Measurements from ENCODE around the gene LRRC58. TPM values are rescaled to one million over a fixed set of nuclear protein-coding genes. Genes with fewer than 3 reads are reported as not detected.
"Not testable (repeated sequence)": the region's sequence is repeated elsewhere in the genome, so short reads cannot be mapped to it uniquely, and the experiment has no call there.

LRRC58 gene
- total and polyA plus RNA-seq, 12 donors: 5.8 to 80.4 (median 40.8) TPM

GRCh38 chr3:120393761-120394160, 44.6 kb upstream of the LRRC58 start:
- H3K36me3 ChIP-seq (replicated peaks in 1 of 2): peaks cover 0 to 51% of the 10 kb centered on the region in 2 donors
- DNase-seq: no peak

GRCh38 chr3:120393243-120393642, 44.1 kb upstream of the LRRC58 start:
- no peak for TF ChIP-seq CTCF (IDR thresholded peaks at IDR 0.05)
- TF ChIP-seq POLR2A (IDR thresholded peaks at IDR 0.05): no peak
- intact Hi-C loops (cut with DNase I): no loop called here
- no peak overlapping the region for H3K27ac ChIP-seq
- H3K36me3 ChIP-seq (replicated peaks in 1 of 2): peaks cover 0 to 46% of the 10 kb centered on the region in 2 donors
- WGBS, 4 donors: 65 to 87% (median 74%) methylated on average over 4 of the region's 4 CpGs
- no peak for DNase-seq
- H3K9me3 ChIP-seq (replicated peaks in 1 of 3): no peaks in the 10 kb centered on the region
- no peaks in the 10 kb centered on the region for H3K27me3 ChIP-seq
- H3K4me3 ChIP-seq: no peak overlapping the region
- H3K4me1 ChIP-seq (replicated peaks in 1 of 2): no peaks in the 10 kb centered on the region

More at GRCh38 chr3:120393761-120394160, 44.6 kb upstream of the LRRC58 start:
- intact Hi-C loops (cut with DNase I): no loop called here
- Histone ChIP-seq H3K27me3 (no peaks in the 10 kb centered on the region), H3K4me1 (replicated peaks in 1 of 2) (no peaks in the 10 kb centered on the region), H3K27ac (no peak overlapping the region), H3K9me3 (replicated peaks in 1 of 3) (no peaks in the 10 kb centered on the region), H3K4me3 (no peak overlapping the region)
- TF ChIP-seq CTCF (IDR thresholded peaks at IDR 0.05): no peak
- no peak for TF ChIP-seq POLR2A (IDR thresholded peaks at IDR 0.05)
- 90 to 99% (median 97%) methylated on average over 2 of the region's 2 CpGs for WGBS, 4 donors

GRCh38 chr3:120382941-120383447, 33.8 kb upstream of the LRRC58 start:
- 73 to 87% (median 82%) methylated on average over 2 of the region's 2 CpGs for WGBS, 4 donors

GRCh38 chr3:120381503-120381902, 32.3 kb upstream of the LRRC58 start:
- Histone ChIP-seq H3K27ac (no peak overlapping the region), H3K4me3 (no peak overlapping the region), H3K36me3 (replicated peaks in 1 of 2) (no peaks in the 10 kb centered on the region), H3K9me3 (replicated peaks in 1 of 3) (no peaks in the 10 kb centered on the region), H3K4me1 (replicated peaks in 1 of 2) (no peaks in the 10 kb centered on the region), H3K27me3 (no peaks in the 10 kb centered on the region)
- 79 to 92% (median 89%) methylated on average over 2 of the region's 2 CpGs for WGBS, 4 donors
- DNase-seq: no peak
- TF ChIP-seq CTCF (IDR thresholded peaks at IDR 0.05): no peak
- no peak for TF ChIP-seq POLR2A (IDR thresholded peaks at IDR 0.05)
- intact Hi-C loops (cut with DNase I): no loop called here

More at GRCh38 chr3:120382941-120383447, 33.8 kb upstream of the LRRC58 start:
- intact Hi-C loops (cut with DNase I): no loop called here
- H3K27ac ChIP-seq: no peak overlapping the region
- H3K9me3 ChIP-seq (replicated peaks in 1 of 3): no peaks in the 10 kb centered on the region
- no peaks in the 10 kb centered on the region for H3K27me3 ChIP-seq
- no peaks in the 10 kb centered on the region for H3K4me1 ChIP-seq (replicated peaks in 1 of 2)
- TF ChIP-seq CTCF (IDR thresholded peaks at IDR 0.05) (no peak), POLR2A (IDR thresholded peaks at IDR 0.05) (no peak)
- H3K4me3 ChIP-seq: no peak overlapping the region
- H3K36me3 ChIP-seq (replicated peaks in 1 of 2): no peaks in the 10 kb centered on the region
- DNase-seq: no peak

- H3K27ac ChIP-seq; H3K4me1 ChIP-seq (replicated peaks in 1 of 2); H3K4me3 ChIP-seq; intact Hi-C loops (cut with DNase I); H3K27me3 ChIP-seq; H3K9me3 ChIP-seq (replicated peaks in 1 of 3); H3K36me3 ChIP-seq (replicated peaks in 1 of 2); DNase-seq: not testable (repeated sequence)
- WGBS, 4 donors: 40 to 84% (median 75%) methylated on average over 1 to 12 of the region's 12 CpGs
These were observed 28.8 kb upstream of the LRRC58 start for GRCh38 chr3:120377948-120378347.

Data from adrenal gland (tissue), 12 donors.